HEK293 (cell line): Measurements from ENCODE around the gene AGPAT4.

Experiments used
- CTCF ChIA-PET: fragments of 350-600 bp; formaldehyde crosslinking; extraction: SDS; loops from one replicate; lab custom pipeline; 2021; ENCODE audit warnings: antibody characterized with exemption; lab: Yijun Ruan, JAX
- POLR2A ChIA-PET: fragments of 300-600 bp; formaldehyde crosslinking; extraction: SDS; loops from one replicate; lab custom pipeline; 2020; ENCODE audit warnings: antibody characterized with exemption, inconsistent platforms; lab: Yijun Ruan, JAX
- H3K27ac ChIP-seq: fragments of 200-500 bp; sonication (Bioruptor generic); 2 replicates; pipeline ENCODE4 v1.5.1; 2014; ENCODE audit warnings: low read depth, low read length, control low read depth, inconsistent platforms; ENCODE audit errors: extremely low read depth
- H3K36me3 ChIP-seq, 2 experiments: fragments of 200-500 bp in 1 of 2; sonication (Bioruptor generic) in 1 of 2; 1 replicate in 1 of 2; 2 replicates in 1 of 2; pipeline ENCODE4 v1.5.1; 2014 to 2017; ENCODE audit warnings: inconsistent platforms in 2 of 2, low read length in 2 of 2; ENCODE audit not compliant: control insufficient read depth in 2 of 2, insufficient read depth in 1 of 2
- H3K4me1 ChIP-seq: fragments of 200-500 bp; sonication (Bioruptor generic); 2 replicates; pipeline ENCODE4 v1.5.1; 2014; ENCODE audit warnings: mild to moderate bottlenecking, low read length, inconsistent platforms; ENCODE audit not compliant: control insufficient read depth, insufficient read depth
- H3K4me3 ChIP-seq: 2 replicates; pipeline ENCODE4 v1.5.1; 2011; ENCODE audit warnings: low read depth, mild to moderate bottlenecking, control low read depth, low read length, moderate library complexity
- H3K9me3 ChIP-seq: fragments of 200-500 bp; sonication (Bioruptor generic); 2 replicates; pipeline ENCODE4 v1.5.1; 2014; ENCODE audit warnings: low read depth, low read length, inconsistent platforms; ENCODE audit not compliant: control insufficient read depth, insufficient read depth
- GFI1B ChIP-seq: fragments of 450-650 bp; formaldehyde crosslinking; IDR thresholded peaks from 2 replicates; pipeline ENCODE4 v1.5.1; 2016; ENCODE audit warnings: missing biosample characterization, missing genetic modification characterization
- GLI4 ChIP-seq: fragments of 450-650 bp; formaldehyde crosslinking; IDR thresholded peaks from 2 replicates; pipeline ENCODE4 v1.5.1; 2016; ENCODE audit warnings: missing biosample characterization, missing genetic modification characterization
- MYNN ChIP-seq: fragments of 450-650 bp; formaldehyde crosslinking; IDR thresholded peaks from 2 replicates; pipeline ENCODE4 v1.5.1; 2016; ENCODE audit warnings: missing biosample characterization, missing genetic modification characterization, borderline replicate concordance
- PRDM4 ChIP-seq: fragments of 450-650 bp; formaldehyde crosslinking; IDR thresholded peaks from 2 replicates; pipeline ENCODE4 v1.5.1; 2017; ENCODE audit warnings: missing biosample characterization, missing genetic modification characterization
- SALL2 ChIP-seq: fragments of 450-650 bp; formaldehyde crosslinking; IDR thresholded peaks from 2 replicates; pipeline ENCODE4 v1.5.0; 2017; ENCODE audit warnings: missing biosample characterization, mild to moderate bottlenecking, missing genetic modification characterization, borderline replicate concordance
- TSHZ1 ChIP-seq: fragments of 450-650 bp; formaldehyde crosslinking; IDR thresholded peaks from 2 replicates; pipeline ENCODE4 v1.5.1; 2016; ENCODE audit warnings: missing biosample characterization, missing genetic modification characterization, borderline replicate concordance
- ZBTB8A ChIP-seq: fragments of 450-650 bp; formaldehyde crosslinking; IDR thresholded peaks from 2 replicates; pipeline ENCODE4 v1.5.1; 2016; ENCODE audit warnings: missing biosample characterization, missing genetic modification characterization
- ZFHX2 ChIP-seq: fragments of 450-650 bp; formaldehyde crosslinking; conservative IDR thresholded peaks from 2 replicates; pipeline ENCODE4 v1.5.1; 2016; ENCODE audit warnings: missing biosample characterization, missing genetic modification characterization
- ZNF132 ChIP-seq: fragments of 450-650 bp; formaldehyde crosslinking; IDR thresholded peaks from 2 replicates; pipeline ENCODE4 v1.5.1; 2017; ENCODE audit warnings: missing biosample characterization, missing genetic modification characterization, borderline replicate concordance
- ZNF169 ChIP-seq: fragments of 450-650 bp; formaldehyde crosslinking; IDR thresholded peaks from 2 replicates; pipeline ENCODE4 v1.5.1; 2016; ENCODE audit warnings: missing biosample characterization, missing genetic modification characterization
- ZNF202 ChIP-seq: fragments of 450-650 bp; formaldehyde crosslinking; IDR thresholded peaks from 2 replicates; pipeline ENCODE4 v1.5.1; 2016; ENCODE audit warnings: missing biosample characterization, missing genetic modification characterization, borderline replicate concordance
- ZNF26 ChIP-seq: fragments of 450-650 bp; formaldehyde crosslinking; IDR thresholded peaks from 2 replicates; pipeline ENCODE4 v1.5.1; 2016; ENCODE audit warnings: missing biosample characterization, missing genetic modification characterization
- ZNF585B ChIP-seq: fragments of 450-650 bp; formaldehyde crosslinking; IDR thresholded peaks from 2 replicates; pipeline ENCODE4 v1.5.1; 2016; ENCODE audit warnings: missing biosample characterization, missing genetic modification characterization
- ZNF654 ChIP-seq: fragments of 450-650 bp; formaldehyde crosslinking; IDR thresholded peaks from 2 replicates; pipeline ENCODE4 v1.5.1; 2016; ENCODE audit warnings: low read depth, missing biosample characterization, missing genetic modification characterization
- ZNF677 ChIP-seq: fragments of 450-650 bp; IDR thresholded peaks from 2 replicates; pipeline ENCODE4 v1.5.0; 2018; ENCODE audit warnings: missing biosample characterization, mild to moderate bottlenecking, missing genetic modification characterization, moderate library complexity
- ZNF704 ChIP-seq: fragments of 450-650 bp; formaldehyde crosslinking; IDR thresholded peaks from 2 replicates; pipeline ENCODE4 v1.5.1; 2016; ENCODE audit warnings: missing biosample characterization, missing genetic modification characterization
- ZNF768 ChIP-seq: fragments of 450-650 bp; formaldehyde crosslinking; IDR thresholded peaks from 2 replicates; pipeline ENCODE4 v1.5.1; 2018; ENCODE audit warnings: missing biosample characterization, mild to moderate bottlenecking, missing genetic modification characterization
- TF ChIP-seq, protein P1 (sequence below): fragments of 450-650 bp; formaldehyde crosslinking; IDR thresholded peaks from 2 replicates; pipeline ENCODE4; 2016; ENCODE audit warnings: missing biosample characterization, missing genetic modification characterization
- TF ChIP-seq, protein P2 (sequence below): fragments of 450-650 bp; formaldehyde crosslinking; IDR thresholded peaks from 2 replicates; pipeline ENCODE4 v1.5.1; 2017; ENCODE audit warnings: missing biosample characterization, missing genetic modification characterization
- TF ChIP-seq, protein P3 (sequence below): IDR thresholded peaks from 2 replicates; pipeline ENCODE4 v1.6.1; 2011; ENCODE audit warnings: mild to moderate bottlenecking, low read depth, low read length, borderline replicate concordance

The AGPAT4 gene

GRCh38 chr6:161215193-161215592 lies 58.7 kb downstream of the AGPAT4 start:
- no peak for TF ChIP-seq GLI4 (tag by site-specific recombination)
- TF ChIP-seq ZNF132 (tag by site-specific recombination) = no peak
- TF ChIP-seq ZNF677 (tag by site-specific recombination) = no peak
- TF ChIP-seq ZBTB8A (tag by site-specific recombination) = no peak
- TF ChIP-seq, protein P1, sequence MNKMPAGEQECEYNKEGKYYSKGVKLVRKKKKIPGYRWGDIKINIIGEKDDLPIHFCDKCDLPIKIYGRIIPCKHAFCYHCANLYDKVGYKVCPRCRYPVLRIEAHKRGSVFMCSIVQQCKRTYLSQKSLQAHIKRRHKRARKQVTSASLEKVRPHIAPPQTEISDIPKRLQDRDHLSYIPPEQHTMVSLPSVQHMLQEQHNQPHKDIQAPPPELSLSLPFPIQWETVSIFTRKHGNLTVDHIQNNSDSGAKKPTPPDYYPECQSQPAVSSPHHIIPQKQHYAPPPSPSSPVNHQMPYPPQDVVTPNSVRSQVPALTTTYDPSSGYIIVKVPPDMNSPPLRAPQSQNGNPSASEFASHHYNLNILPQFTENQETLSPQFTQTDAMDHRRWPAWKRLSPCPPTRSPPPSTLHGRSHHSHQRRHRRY (tag by site-specific recombination) = no peak
- no peak for TF ChIP-seq ZNF202
- H3K4me3 ChIP-seq = no peak overlapping the region
- ChIA-PET POLR2A (no interaction called here), CTCF (no interaction called here)
- no peaks in the 10 kb centered on the region for H3K9me3 ChIP-seq
- no peaks in the 10 kb centered on the region for H3K4me1 ChIP-seq
- peaks cover 0 to 23% of the 10 kb centered on the region in 2 experiments; a peak in 1 of 3 replicates for H3K36me3 ChIP-seq
- no peak overlapping the region for H3K27ac ChIP-seq

DNA sequence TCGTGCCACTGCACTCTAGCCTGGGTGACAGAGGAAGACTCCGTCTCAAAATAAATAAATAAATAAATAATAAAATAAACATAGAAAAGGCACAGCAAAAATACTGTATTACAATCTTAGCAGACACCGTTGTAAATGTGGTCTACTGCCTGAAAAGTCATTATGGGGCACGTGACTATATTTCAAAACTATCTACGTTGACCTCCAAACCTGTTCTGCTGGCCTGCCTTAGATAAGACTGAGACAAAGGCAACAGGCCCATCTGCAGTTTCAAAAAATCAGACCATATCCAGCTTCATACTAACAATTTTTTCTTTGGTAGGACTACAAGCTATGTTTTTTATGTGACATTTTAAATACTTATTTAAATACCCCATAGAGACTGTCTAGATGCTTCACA lies 59.1 kb downstream of the AGPAT4 start:
- H3K36me3 ChIP-seq = peaks cover 0 to 23% of the 10 kb centered on the region in 2 experiments; a peak in 1 of 3 replicates
- no peak overlapping the region for H3K4me3 ChIP-seq
- POLR2A ChIA-PET = no interaction called here
- H3K4me1 ChIP-seq = no peaks in the 10 kb centered on the region
- CTCF ChIA-PET = no interaction called here
- TF ChIP-seq ZNF169 (tag by site-specific recombination) = no peak
- no peak for TF ChIP-seq TSHZ1 (tag by site-specific recombination)
- TF ChIP-seq, protein P2, sequence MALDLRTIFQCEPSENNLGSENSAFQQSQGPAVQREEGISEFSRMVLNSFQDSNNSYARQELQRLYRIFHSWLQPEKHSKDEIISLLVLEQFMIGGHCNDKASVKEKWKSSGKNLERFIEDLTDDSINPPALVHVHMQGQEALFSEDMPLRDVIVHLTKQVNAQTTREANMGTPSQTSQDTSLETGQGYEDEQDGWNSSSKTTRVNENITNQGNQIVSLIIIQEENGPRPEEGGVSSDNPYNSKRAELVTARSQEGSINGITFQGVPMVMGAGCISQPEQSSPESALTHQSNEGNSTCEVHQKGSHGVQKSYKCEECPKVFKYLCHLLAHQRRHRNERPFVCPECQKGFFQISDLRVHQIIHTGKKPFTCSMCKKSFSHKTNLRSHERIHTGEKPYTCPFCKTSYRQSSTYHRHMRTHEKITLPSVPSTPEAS (tag by site-specific recombination) = no peak
- TF ChIP-seq ZNF585B (tag by site-specific recombination) = no peak
- TF ChIP-seq ZNF768 (tag by site-specific recombination) = no peak
- no peak for TF ChIP-seq GFI1B (tag by site-specific recombination)
- TF ChIP-seq ZNF26 (tag by site-specific recombination) = no peak
- no peak for TF ChIP-seq ZNF654
- H3K9me3 ChIP-seq = no peaks in the 10 kb centered on the region
- no peak overlapping the region for H3K27ac ChIP-seq

- ChIA-PET POLR2A (no interaction called here), CTCF (no interaction called here)
- no peak overlapping the region for H3K4me3 ChIP-seq
- no peaks in the 10 kb centered on the region for H3K9me3 ChIP-seq
- H3K36me3 ChIP-seq = peaks cover 0 to 21% of the 10 kb centered on the region in 2 experiments; a peak in 1 of 3 replicates
- no peak overlapping the region for H3K27ac ChIP-seq
- no peaks in the 10 kb centered on the region for H3K4me1 ChIP-seq
- TF ChIP-seq MYNN (tag by site-specific recombination) (no peak), PRDM4 (tag by site-specific recombination) (no peak), SALL2 (tag by site-specific recombination) (no peak), ZNF704 (tag by site-specific recombination) (no peak), ZFHX2 (tag by site-specific recombination) (no peak)
- TF ChIP-seq, protein P3, sequence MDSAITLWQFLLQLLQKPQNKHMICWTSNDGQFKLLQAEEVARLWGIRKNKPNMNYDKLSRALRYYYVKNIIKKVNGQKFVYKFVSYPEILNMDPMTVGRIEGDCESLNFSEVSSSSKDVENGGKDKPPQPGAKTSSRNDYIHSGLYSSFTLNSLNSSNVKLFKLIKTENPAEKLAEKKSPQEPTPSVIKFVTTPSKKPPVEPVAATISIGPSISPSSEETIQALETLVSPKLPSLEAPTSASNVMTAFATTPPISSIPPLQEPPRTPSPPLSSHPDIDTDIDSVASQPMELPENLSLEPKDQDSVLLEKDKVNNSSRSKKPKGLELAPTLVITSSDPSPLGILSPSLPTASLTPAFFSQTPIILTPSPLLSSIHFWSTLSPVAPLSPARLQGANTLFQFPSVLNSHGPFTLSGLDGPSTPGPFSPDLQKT = no peak
These were observed 61.0 kb downstream of the AGPAT4 start for GRCh38 chr6:161212902-161213301.
